SU-DHL-6 (cell line): ENCODE data around the gene CEP57L1.
"Not testable (repeated sequence)": the region's sequence is repeated elsewhere in the genome, so short reads cannot be mapped to it uniquely, and the experiment has no call there.

Experiments used
- H2AFZ ChIP-seq: fragments of 200-600 bp; sonication (generic); 2 replicates; pipeline ENCODE4 v1.6.1; 2014; ENCODE audit warnings: low read depth, mild to moderate bottlenecking, moderate library complexity, mixed read lengths, antibody characterized with exemption, low read length; ENCODE audit not compliant: severe bottlenecking
- H3F3A ChIP-seq: fragments of 200-600 bp; shearing (Covaris generic); 2 replicates; pipeline ENCODE4 v1.6.0; 2016; ENCODE audit warnings: antibody characterized with exemption, mild to moderate bottlenecking; ENCODE audit not compliant: insufficient read depth
- H3K27ac ChIP-seq: fragments of 200-600 bp; sonication (generic); 2 replicates; pipeline ENCODE4 v1.5.1; 2016; ENCODE audit warnings: low read depth, mild to moderate bottlenecking, low read length, moderate library complexity, mixed read lengths
- H3K27me3 ChIP-seq: fragments of 200-600 bp; sonication (generic), shearing (Covaris generic); 2 replicates; pipeline ENCODE4 v1.6.0; 2014; ENCODE audit warnings: mild to moderate bottlenecking, low read length
- H3K36me3 ChIP-seq: fragments of 200-600 bp; sonication (generic); 2 replicates; pipeline ENCODE4 v1.6.1; 2014; ENCODE audit warnings: mild to moderate bottlenecking, low read length, mixed read lengths
- H3K4me2 ChIP-seq: fragments of 300-600, 200-600 bp; shearing (Covaris generic), sonication (generic); 2 replicates; pipeline ENCODE4 v1.6.0; 2014; ENCODE audit warnings: low read length, low read depth, mild to moderate bottlenecking; ENCODE audit not compliant: poor library complexity, severe bottlenecking
- H3K4me3 ChIP-seq: fragments of 200-600 bp; sonication (generic); 2 replicates; pipeline ENCODE4 v1.5.1; 2014; ENCODE audit warnings: antibody characterized with exemption, low read length, mild to moderate bottlenecking, mixed read lengths; ENCODE audit not compliant: insufficient read depth, poor library complexity, severe bottlenecking
- H3K79me2 ChIP-seq: fragments of 200-600 bp; sonication (generic); 2 replicates; pipeline ENCODE4 v1.6.1; 2014; ENCODE audit warnings: mild to moderate bottlenecking, low read length, moderate library complexity; ENCODE audit not compliant: insufficient read depth
- H3K9ac ChIP-seq: fragments of 200-600 bp; sonication (generic); 2 replicates; pipeline ENCODE4 v1.7.0; 2014; ENCODE audit warnings: mild to moderate bottlenecking, low read length
- H3K9me2 ChIP-seq: fragments of 200-600 bp; sonication (generic); replicated peaks from 2 replicates; pipeline ENCODE4 v1.6.1; 2014; ENCODE audit warnings: low read length; ENCODE audit not compliant: insufficient read depth
- H3K9me3 ChIP-seq: fragments of 200-600 bp; sonication (generic); 2 replicates; pipeline ENCODE4 v1.6.1; 2014; ENCODE audit warnings: low read length, mixed read lengths; ENCODE audit not compliant: insufficient read depth
- H4K20me1 ChIP-seq: fragments of 200-600 bp; sonication (generic); 2 replicates; pipeline ENCODE4 v1.6.1; 2014; ENCODE audit warnings: low read depth, mild to moderate bottlenecking, antibody characterized with exemption, low read length, moderate library complexity, mixed read lengths
- CTCF ChIP-seq: fragments of 200-600 bp; sonication (generic); IDR thresholded peaks from one replicate; pipeline ENCODE4 v1.5.1; 2017; ENCODE audit warnings: antibody characterized with exemption, mild to moderate bottlenecking, low read length, moderate library complexity; ENCODE audit not compliant: insufficient read depth, poor library complexity, severe bottlenecking
- EZH2phosphoT487 ChIP-seq: fragments of 200-600 bp; sonication (generic), shearing (Covaris generic); conservative IDR thresholded peaks from 2 replicates; pipeline ENCODE4 v1.6.1; 2018; ENCODE audit warnings: mild to moderate bottlenecking, antibody characterized with exemption, low read length, moderate library complexity, mixed read lengths

Gene CEP57L1

GRCh38 chr6:109103942-109104341 is 8.6 kb downstream of the CEP57L1 start:
- no peaks in the 10 kb centered on the region for H3K27me3 ChIP-seq

GRCh38 chr6:109104512-109104911 is 9.2 kb downstream of the CEP57L1 start:
- TF ChIP-seq CTCF (no peak), EZH2phosphoT487 (no peak)
- no peaks in the 10 kb centered on the region for H4K20me1 ChIP-seq
- no peak overlapping the region for H2AFZ ChIP-seq
- no peak overlapping the region for H3K27ac ChIP-seq
- H3K4me3 ChIP-seq, result no peak overlapping the region
- H3K9ac ChIP-seq, result no peak overlapping the region
- no peaks in the 10 kb centered on the region for H3K9me3 ChIP-seq
- no peaks in the 10 kb centered on the region for H3K27me3 ChIP-seq
- H3K36me3 ChIP-seq, result no peaks in the 10 kb centered on the region
- peaks cover 23% of the 10 kb centered on the region for H3K79me2 ChIP-seq
- no peak overlapping the region for H3K4me2 ChIP-seq
- no peaks in the 10 kb centered on the region for H3K9me2 ChIP-seq
- no peaks in the 10 kb centered on the region for H3F3A ChIP-seq

More at GRCh38 chr6:109103942-109104341, 8.6 kb downstream of the CEP57L1 start:
- no peak for TF ChIP-seq CTCF
- Histone ChIP-seq H3K9ac (no peak overlapping the region), H3K79me2 (peaks cover 23% of the 10 kb centered on the region), H3K27ac (no peak overlapping the region), H4K20me1 (no peaks in the 10 kb centered on the region), H3K36me3 (no peaks in the 10 kb centered on the region), H3K9me3 (no peaks in the 10 kb centered on the region), H3K4me3 (no peak overlapping the region), H2AFZ (no peak overlapping the region), H3K4me2 (no peak overlapping the region), H3F3A (no peaks in the 10 kb centered on the region), H3K9me2 (no peaks in the 10 kb centered on the region)

GRCh38 chr6:109105681-109106080 is 10.4 kb downstream of the CEP57L1 start:
- Histone ChIP-seq H3K27ac (no peak overlapping the region), H3K9me3 (no peaks in the 10 kb centered on the region), H2AFZ (no peak overlapping the region), H3K27me3 (no peaks in the 10 kb centered on the region), H3K9me2 (no peaks in the 10 kb centered on the region), H3K79me2 (peaks cover 23% of the 10 kb centered on the region), H3K9ac (no peak overlapping the region), H3K36me3 (no peaks in the 10 kb centered on the region), H3K4me2 (no peak overlapping the region), H3F3A (no peaks in the 10 kb centered on the region), H3K4me3 (no peak overlapping the region), H4K20me1 (no peaks in the 10 kb centered on the region)
- TF ChIP-seq CTCF, result no peak
- no peak for TF ChIP-seq EZH2phosphoT487

- not testable (repeated sequence) for H3K27ac ChIP-seq, H3K9ac ChIP-seq, H3K4me3 ChIP-seq, H3F3A ChIP-seq, H3K36me3 ChIP-seq, H3K9me2 ChIP-seq, H3K27me3 ChIP-seq, H3K9me3 ChIP-seq, H4K20me1 ChIP-seq, H3K4me2 ChIP-seq, H2AFZ ChIP-seq
- peaks cover 23% of the 10 kb centered on the region; the same call in 1 of the 2 replicates for H3K79me2 ChIP-seq
These were observed 14.4 kb downstream of the CEP57L1 start for GRCh38 chr6:109109663-109110062.

- H3F3A ChIP-seq, H3K27me3 ChIP-seq, H3K9me3 ChIP-seq, H3K4me3 ChIP-seq, H3K27ac ChIP-seq, H3K9ac ChIP-seq, H3K4me2 ChIP-seq, H3K36me3 ChIP-seq, H2AFZ ChIP-seq, H3K9me2 ChIP-seq: not testable (repeated sequence)
- Histone ChIP-seq H3K79me2 (0 out of 2 replicates have a peak, but pooled peaks cover 20% of the 10 kb centered on the region), H4K20me1 (peaks cover 12% of the 10 kb centered on the region; the same call in 1 of the 2 replicates)
These were observed 17.4 kb downstream of the CEP57L1 start for GRCh38 chr6:109112663-109113062.
